ENCODE measurements around the gene PIK3R6.
A peak's percentile ranks its signal among the peaks of the same experiment; 100 is the strongest.

Gene PIK3R6

GRCh38 chr17:8865385-8865784 is 2.1 kb downstream of the PIK3R6 start:
- no peak for TF ChIP-seq CTCF (IDR thresholded peaks at IDR 0.05; ENCODE audit: insufficient read depth, low read length, poor library complexity, severe bottlenecking)
- H3K36me3 ChIP-seq (ENCODE audit: control insufficient read depth, insufficient read depth, low read length) = peaks cover 10% of the 10 kb centered on the region
- H3K4me3 ChIP-seq (replicated peaks; ENCODE audit: low read depth, low read length) = peak overlapping the region; percentile 66
- H3K27me3 ChIP-seq (replicated peaks; ENCODE audit: control insufficient read depth, insufficient read depth, low read length) = no peaks in the 10 kb centered on the region
- DNase-seq (ENCODE audit: extremely low read depth, insufficient read length) = no peak

GRCh38 chr17:8862213-8863056 is 5.0 kb downstream of the PIK3R6 start:
- H3K36me3 ChIP-seq (ENCODE audit: control insufficient read depth, insufficient read depth, low read length) = peaks cover 13% of the 10 kb centered on the region
- TF ChIP-seq CTCF (IDR thresholded peaks at IDR 0.05; ENCODE audit: insufficient read depth, low read length, poor library complexity, severe bottlenecking) = no peak
- no peak for DNase-seq (ENCODE audit: extremely low read depth, insufficient read length)
- no peaks in the 10 kb centered on the region for H3K27me3 ChIP-seq (replicated peaks; ENCODE audit: control insufficient read depth, insufficient read depth, low read length)
- H3K4me3 ChIP-seq (replicated peaks; ENCODE audit: low read depth, low read length) = peak overlapping the region; percentile 44

- DNase-seq (ENCODE audit: extremely low read depth, insufficient read length) = no peak
- TF ChIP-seq CTCF (IDR thresholded peaks at IDR 0.05; ENCODE audit: insufficient read depth, low read length, poor library complexity, severe bottlenecking) = no peak
- H3K36me3 ChIP-seq (ENCODE audit: control insufficient read depth, insufficient read depth, low read length) = peaks cover 13% of the 10 kb centered on the region
- H3K4me3 ChIP-seq (replicated peaks; ENCODE audit: low read depth, low read length) = peak overlapping the region; percentile 4; the same call in 1 of the 2 replicates
- H3K27me3 ChIP-seq (replicated peaks; ENCODE audit: control insufficient read depth, insufficient read depth, low read length) = no peaks in the 10 kb centered on the region
Observed at GRCh38 chr17:8861495-8862181, 5.8 kb downstream of the PIK3R6 start.

- Histone ChIP-seq H3K36me3 (ENCODE audit: control insufficient read depth, insufficient read depth, low read length) (peaks cover 12% of the 10 kb centered on the region), H3K27me3 (replicated peaks; ENCODE audit: control insufficient read depth, insufficient read depth, low read length) (no peaks in the 10 kb centered on the region), H3K4me3 (replicated peaks; ENCODE audit: low read depth, low read length) (no peak overlapping the region)
- no peak for TF ChIP-seq CTCF (IDR thresholded peaks at IDR 0.05; ENCODE audit: insufficient read depth, low read length, poor library complexity, severe bottlenecking)
- DNase-seq (ENCODE audit: extremely low read depth, insufficient read length) = no peak
Observed at GRCh38 chr17:8859804-8860430, 7.6 kb downstream of the PIK3R6 start.

GRCh38 chr17:8859027-8859803 is 8.3 kb downstream of the PIK3R6 start:
- no peak overlapping the region for H3K4me3 ChIP-seq (replicated peaks; ENCODE audit: low read depth, low read length)
- H3K36me3 ChIP-seq (ENCODE audit: control insufficient read depth, insufficient read depth, low read length) = peaks cover 10% of the 10 kb centered on the region
- peak; percentile 64 for DNase-seq (ENCODE audit: extremely low read depth, insufficient read length)
- H3K27me3 ChIP-seq (replicated peaks; ENCODE audit: control insufficient read depth, insufficient read depth, low read length) = no peaks in the 10 kb centered on the region
- TF ChIP-seq CTCF (IDR thresholded peaks at IDR 0.05; ENCODE audit: insufficient read depth, low read length, poor library complexity, severe bottlenecking) = peak; percentile 15
